Measurements from ENCODE around the gene UBE2M. TPM values are rescaled to one million over a fixed set of nuclear protein-coding genes. Genes with fewer than 3 reads are reported as not detected.
"Not testable (repeated sequence)": the region's sequence is repeated elsewhere in the genome, so short reads cannot be mapped to it uniquely, and the experiment has no call there.

UBE2M gene
- total RNA-seq, 1 experiment from 2014 or later, result 127 TPM

DNA sequence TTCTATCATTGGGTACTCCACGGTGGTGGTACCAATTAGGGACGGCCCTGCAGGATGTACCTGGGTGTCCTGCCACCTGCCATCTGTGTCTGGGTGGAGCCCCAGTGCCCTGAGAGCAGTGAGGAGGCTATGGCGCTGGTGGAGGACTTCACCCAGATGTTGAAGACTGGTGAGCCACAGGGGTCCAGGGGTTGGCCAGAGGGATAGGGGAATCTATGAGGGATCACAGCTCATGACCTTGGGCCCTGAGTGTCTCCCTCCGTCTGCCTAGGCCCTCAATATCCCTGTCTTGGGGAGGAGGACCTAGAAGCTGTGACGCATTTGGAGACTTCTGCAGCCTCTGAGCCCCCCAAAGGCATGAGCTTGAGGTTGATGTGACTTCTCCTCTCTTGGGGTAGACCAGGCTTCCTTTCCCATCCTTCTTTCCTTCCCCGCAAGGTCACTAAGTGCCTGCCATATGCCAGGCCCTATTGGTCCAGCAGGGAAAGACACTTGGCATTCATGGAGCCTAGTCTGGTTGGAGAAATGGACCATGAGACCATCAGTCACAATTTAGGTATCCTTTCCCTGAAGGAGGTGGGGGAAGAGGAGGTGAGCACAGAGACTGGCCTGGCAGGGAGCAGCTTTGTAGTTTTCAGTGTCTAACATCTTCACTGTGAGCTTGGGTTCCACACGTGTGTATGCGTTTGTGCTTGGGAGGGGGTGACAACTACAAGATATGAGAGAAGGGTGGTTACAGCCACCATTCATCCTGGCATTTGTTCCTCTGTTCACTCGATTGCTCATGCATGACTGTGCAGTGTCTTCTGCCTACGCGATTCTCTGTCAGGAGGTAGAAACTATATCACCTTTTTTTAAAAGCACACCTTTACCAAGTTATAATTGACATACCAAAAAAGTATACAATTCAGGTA lies 19.9 kb upstream of the UBE2M start:
- H4K5ac ChIP-seq (ENCODE audit: insufficient read length, low read depth, low read length), result no peak overlapping the region
- Mint-ChIP-seq H3K4me3 (no peak overlapping the region; a peak in 1 of 5 replicates), H3K4me1 (peaks cover 16 to 27% of the 10 kb centered on the region in 2 experiments), H3K27ac (peak overlapping the region in 2 of 3 experiments; percentile 55 to 56; a peak in 1 of 7 replicates), H3K9me3 (no peaks in the 10 kb centered on the region; a peak in 2 of 5 replicates), H3K36me3 (ENCODE audit: insufficient read depth in 1 of 3, low read depth in 3 of 3) (peaks cover 12 to 18% (median 14%) of the 10 kb centered on the region in 3 experiments), H3K27me3 (ENCODE audit: low read depth) (peaks cover 2% of the 10 kb centered on the region; the same call in 1 of the 2 replicates)
- no peak overlapping the region for H3K14ac ChIP-seq (ENCODE audit: insufficient read depth, low read length)
- DNase-seq, result no peak
- peaks cover 9% of the 10 kb centered on the region for H3K23me2 ChIP-seq (ENCODE audit: insufficient read length, low read depth, low read length, poor library complexity, severe bottlenecking)
- TF ChIP-seq, protein P1, sequence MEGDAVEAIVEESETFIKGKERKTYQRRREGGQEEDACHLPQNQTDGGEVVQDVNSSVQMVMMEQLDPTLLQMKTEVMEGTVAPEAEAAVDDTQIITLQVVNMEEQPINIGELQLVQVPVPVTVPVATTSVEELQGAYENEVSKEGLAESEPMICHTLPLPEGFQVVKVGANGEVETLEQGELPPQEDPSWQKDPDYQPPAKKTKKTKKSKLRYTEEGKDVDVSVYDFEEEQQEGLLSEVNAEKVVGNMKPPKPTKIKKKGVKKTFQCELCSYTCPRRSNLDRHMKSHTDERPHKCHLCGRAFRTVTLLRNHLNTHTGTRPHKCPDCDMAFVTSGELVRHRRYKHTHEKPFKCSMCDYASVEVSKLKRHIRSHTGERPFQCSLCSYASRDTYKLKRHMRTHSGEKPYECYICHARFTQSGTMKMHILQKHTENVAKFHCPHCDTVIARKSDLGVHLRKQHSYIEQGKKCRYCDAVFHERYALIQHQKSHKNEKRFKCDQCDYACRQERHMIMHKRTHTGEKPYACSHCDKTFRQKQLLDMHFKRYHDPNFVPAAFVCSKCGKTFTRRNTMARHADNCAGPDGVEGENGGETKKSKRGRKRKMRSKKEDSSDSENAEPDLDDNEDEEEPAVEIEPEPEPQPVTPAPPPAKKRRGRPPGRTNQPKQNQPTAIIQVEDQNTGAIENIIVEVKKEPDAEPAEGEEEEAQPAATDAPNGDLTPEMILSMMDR (conservative IDR thresholded peaks at IDR 0.05), result no peak
- no peaks in the 10 kb centered on the region for H3K79me2 ChIP-seq (ENCODE audit: insufficient read depth, low read length)
- no peak overlapping the region for H3K27ac ChIP-seq (ENCODE audit: insufficient read length, low read depth, low read length)
- no peak overlapping the region for H2AFZ ChIP-seq (ENCODE audit: low read length)
- no peak overlapping the region for H3K23ac ChIP-seq (ENCODE audit: insufficient read length, low read depth, low read length)
- H3K9me3 ChIP-seq (ENCODE audit: control insufficient read depth, low read depth, low read length), result no peaks in the 10 kb centered on the region
- no peak overlapping the region for H2BK20ac ChIP-seq (ENCODE audit: low read depth, low read length, poor library complexity, severe bottlenecking)
- no peaks in the 10 kb centered on the region for H3K27me3 ChIP-seq (ENCODE audit: insufficient read depth, low read length)
- H3K4me1 ChIP-seq (ENCODE audit: insufficient read depth, low read length), result no peaks in the 10 kb centered on the region; the same call in 1 of the 2 replicates
- no peak overlapping the region for H3K56ac ChIP-seq (ENCODE audit: insufficient read length, low read depth, low read length)
- no peak overlapping the region for H3K18ac ChIP-seq (ENCODE audit: insufficient read length, low read depth, low read length)
- H4K8ac ChIP-seq (replicated peaks; ENCODE audit: insufficient read length, low read depth, low read length), result no peak overlapping the region
- no peak overlapping the region for H2BK12ac ChIP-seq (ENCODE audit: insufficient read length, low read depth, low read length)
- no peak overlapping the region for H4K91ac ChIP-seq (ENCODE audit: insufficient read length, low read depth, low read length)
- H3K4me2 ChIP-seq (ENCODE audit: insufficient read depth, insufficient read length, low read length), result no peak overlapping the region
- H2BK15ac ChIP-seq (ENCODE audit: low read depth, low read length), result no peak overlapping the region
- WGBS (ENCODE audit: extremely low coverage, insufficient read length, low lambda C conversion rate), result no CpG with 5 or more reads among the region's 11 CpGs
- no peak overlapping the region for H2BK120ac ChIP-seq (ENCODE audit: low read depth, low read length, poor library complexity, severe bottlenecking)
- H2AK5ac ChIP-seq (ENCODE audit: insufficient read length, low read length), result no peak overlapping the region
- H3K4ac ChIP-seq (ENCODE audit: low read depth, low read length), result no peak overlapping the region
- no peaks in the 10 kb centered on the region for H3K79me1 ChIP-seq (ENCODE audit: insufficient read depth, low read depth, low read length, poor library complexity, severe bottlenecking)
- H2BK5ac ChIP-seq (ENCODE audit: insufficient read length, low read length), result no peak overlapping the region
- H3T11ph ChIP-seq (ENCODE audit: low read length), result no peak overlapping the region
- no peaks in the 10 kb centered on the region for H4K20me1 ChIP-seq (ENCODE audit: control insufficient read depth, insufficient read depth, insufficient read length)
- H3K9ac ChIP-seq (ENCODE audit: extremely low read depth, insufficient read length, low read length), result no peak overlapping the region

DNA sequence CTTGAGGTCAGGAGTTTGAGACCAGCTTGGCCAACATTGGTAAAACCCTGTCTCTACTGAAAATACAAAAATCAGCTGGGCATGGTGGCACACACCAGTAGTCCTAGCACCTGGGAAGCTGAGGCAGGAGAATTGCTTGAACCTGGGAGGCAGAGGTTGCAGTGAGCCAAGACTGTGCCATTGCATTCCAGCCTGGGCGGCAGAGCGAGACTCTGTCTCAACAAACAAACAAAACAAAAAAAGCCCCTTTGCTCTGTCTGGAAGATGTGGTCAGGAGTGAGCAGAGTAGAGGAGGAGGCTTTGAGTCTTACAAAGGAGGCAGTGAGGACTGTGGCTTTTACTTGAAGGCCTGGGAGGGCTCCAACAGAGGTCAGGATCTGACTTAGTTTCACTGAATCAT lies 19.2 kb upstream of the UBE2M start:
- not testable (repeated sequence) for H4K20me1 ChIP-seq (ENCODE audit: control insufficient read depth, insufficient read depth, insufficient read length); H2BK15ac ChIP-seq (ENCODE audit: low read depth, low read length); DNase-seq; H3K27me3 Mint-ChIP-seq (ENCODE audit: low read depth); H3K27me3 ChIP-seq (ENCODE audit: insufficient read depth, low read length); H3K79me1 ChIP-seq (ENCODE audit: insufficient read depth, low read depth, low read length, poor library complexity, severe bottlenecking); H2BK5ac ChIP-seq (ENCODE audit: insufficient read length, low read length); H4K91ac ChIP-seq (ENCODE audit: insufficient read length, low read depth, low read length); H3K14ac ChIP-seq (ENCODE audit: insufficient read depth, low read length); H2AK5ac ChIP-seq (ENCODE audit: insufficient read length, low read length); H3K4me2 ChIP-seq (ENCODE audit: insufficient read depth, insufficient read length, low read length); H3K79me2 ChIP-seq (ENCODE audit: insufficient read depth, low read length); H3K4me3 Mint-ChIP-seq; H3K23ac ChIP-seq (ENCODE audit: insufficient read length, low read depth, low read length); H3K56ac ChIP-seq (ENCODE audit: insufficient read length, low read depth, low read length); H2BK12ac ChIP-seq (ENCODE audit: insufficient read length, low read depth, low read length); H3K4me1 ChIP-seq (ENCODE audit: insufficient read depth, low read length); H3K9ac ChIP-seq (ENCODE audit: extremely low read depth, insufficient read length, low read length); H3K9me3 Mint-ChIP-seq; H2BK120ac ChIP-seq (ENCODE audit: low read depth, low read length, poor library complexity, severe bottlenecking); H3K9me3 ChIP-seq (ENCODE audit: control insufficient read depth, low read depth, low read length); H3K4ac ChIP-seq (ENCODE audit: low read depth, low read length); H4K8ac ChIP-seq (replicated peaks; ENCODE audit: insufficient read length, low read depth, low read length); H4K5ac ChIP-seq (ENCODE audit: insufficient read length, low read depth, low read length); H3K23me2 ChIP-seq (ENCODE audit: insufficient read length, low read depth, low read length, poor library complexity, severe bottlenecking); H2BK20ac ChIP-seq (ENCODE audit: low read depth, low read length, poor library complexity, severe bottlenecking); H2AFZ ChIP-seq (ENCODE audit: low read length); H3T11ph ChIP-seq (ENCODE audit: low read length); H3K27ac Mint-ChIP-seq; H3K27ac ChIP-seq (ENCODE audit: insufficient read length, low read depth, low read length); H3K18ac ChIP-seq (ENCODE audit: insufficient read length, low read depth, low read length)
- no CpG with 5 or more reads among the region's 2 CpGs for WGBS (ENCODE audit: extremely low coverage, insufficient read length, low lambda C conversion rate)
- H3K4me1 Mint-ChIP-seq, result peaks cover 16 to 27% of the 10 kb centered on the region in 2 experiments
- H3K36me3 Mint-ChIP-seq (ENCODE audit: insufficient read depth in 1 of 3, low read depth in 3 of 3), result peaks cover 6 to 11% (median 7%) of the 10 kb centered on the region in 3 experiments

Data from H9 (cell line).